ENCODE measurements around the gene TEX36.
"Not testable (repeated sequence)": the region's sequence is repeated elsewhere in the genome, so short reads cannot be mapped to it uniquely, and the experiment has no call there.

TEX36 gene

DNA sequence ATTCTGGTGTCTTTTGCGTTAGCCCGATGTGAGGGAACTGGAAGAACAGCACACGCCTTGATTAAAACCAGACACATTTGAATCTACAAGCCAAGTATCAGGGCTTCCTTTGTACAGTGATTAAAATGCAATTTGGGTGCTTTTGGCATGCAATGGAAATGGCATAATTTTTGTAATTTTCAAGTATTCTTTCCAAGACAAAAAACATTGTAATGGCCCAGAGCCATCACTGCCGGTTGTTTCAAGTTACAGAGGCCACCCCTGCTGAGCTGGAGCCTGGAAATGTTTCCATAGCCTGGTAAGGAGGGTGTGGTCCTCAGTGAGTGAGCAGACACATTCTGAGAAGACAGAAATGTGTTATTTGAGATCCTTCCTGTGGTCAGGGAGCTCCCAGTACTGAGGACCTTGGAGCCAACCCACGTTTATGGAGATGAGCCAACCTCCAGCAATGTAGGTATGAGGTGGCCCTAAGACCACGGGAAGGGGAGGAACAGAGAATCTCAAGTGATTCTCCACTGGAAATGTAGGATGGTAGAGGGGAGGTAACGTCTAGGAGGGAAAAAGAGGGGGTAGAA is 20.9 kb downstream of the TEX36 start:
- no peak for DNase-seq (ENCODE audit: insufficient read length, low spot score)
- TF ChIP-seq, protein P1, sequence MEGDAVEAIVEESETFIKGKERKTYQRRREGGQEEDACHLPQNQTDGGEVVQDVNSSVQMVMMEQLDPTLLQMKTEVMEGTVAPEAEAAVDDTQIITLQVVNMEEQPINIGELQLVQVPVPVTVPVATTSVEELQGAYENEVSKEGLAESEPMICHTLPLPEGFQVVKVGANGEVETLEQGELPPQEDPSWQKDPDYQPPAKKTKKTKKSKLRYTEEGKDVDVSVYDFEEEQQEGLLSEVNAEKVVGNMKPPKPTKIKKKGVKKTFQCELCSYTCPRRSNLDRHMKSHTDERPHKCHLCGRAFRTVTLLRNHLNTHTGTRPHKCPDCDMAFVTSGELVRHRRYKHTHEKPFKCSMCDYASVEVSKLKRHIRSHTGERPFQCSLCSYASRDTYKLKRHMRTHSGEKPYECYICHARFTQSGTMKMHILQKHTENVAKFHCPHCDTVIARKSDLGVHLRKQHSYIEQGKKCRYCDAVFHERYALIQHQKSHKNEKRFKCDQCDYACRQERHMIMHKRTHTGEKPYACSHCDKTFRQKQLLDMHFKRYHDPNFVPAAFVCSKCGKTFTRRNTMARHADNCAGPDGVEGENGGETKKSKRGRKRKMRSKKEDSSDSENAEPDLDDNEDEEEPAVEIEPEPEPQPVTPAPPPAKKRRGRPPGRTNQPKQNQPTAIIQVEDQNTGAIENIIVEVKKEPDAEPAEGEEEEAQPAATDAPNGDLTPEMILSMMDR (IDR thresholded peaks at IDR 0.05; ENCODE audit: insufficient read depth, missing control alignments) = no peak
- FAIRE-seq = no peak

GRCh38 chr10:125661431-125661940 is 21.5 kb downstream of the TEX36 start:
- TF ChIP-seq, protein P1 (IDR thresholded peaks at IDR 0.05; ENCODE audit: insufficient read depth, missing control alignments) = no peak
- DNase-seq (ENCODE audit: insufficient read length, low spot score) (no peak), FAIRE-seq (no peak)

GRCh38 chr10:125659071-125659470 is 23.9 kb downstream of the TEX36 start:
- TF ChIP-seq, protein P1 (IDR thresholded peaks at IDR 0.05; ENCODE audit: insufficient read depth, missing control alignments) = no peak
- DNase-seq (ENCODE audit: insufficient read length, low spot score) (no peak), FAIRE-seq (no peak)

DNA sequence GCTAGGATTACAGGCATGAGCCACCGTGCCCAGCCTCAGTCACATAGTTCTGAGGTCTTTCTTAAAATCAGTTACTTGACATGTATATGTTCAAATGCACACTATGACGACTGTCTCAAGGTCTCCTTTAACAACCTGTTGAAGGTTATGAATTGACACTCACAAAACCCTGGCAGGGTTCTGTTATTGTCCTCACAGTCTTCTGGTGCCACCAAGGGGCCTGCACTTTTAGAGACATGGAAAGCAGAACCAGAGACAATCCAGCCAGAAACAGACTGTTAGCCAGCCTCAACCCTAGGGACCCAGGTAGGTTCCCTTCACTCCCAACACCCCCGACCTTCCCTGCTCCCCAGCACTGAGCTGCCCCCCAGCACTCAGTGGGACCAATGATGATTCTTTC is 26.4 kb downstream of the TEX36 start:
- FAIRE-seq = no peak
- DNase-seq (ENCODE audit: insufficient read length, low spot score) = no peak
- TF ChIP-seq, protein P1 (IDR thresholded peaks at IDR 0.05; ENCODE audit: insufficient read depth, missing control alignments) = no peak

DNA sequence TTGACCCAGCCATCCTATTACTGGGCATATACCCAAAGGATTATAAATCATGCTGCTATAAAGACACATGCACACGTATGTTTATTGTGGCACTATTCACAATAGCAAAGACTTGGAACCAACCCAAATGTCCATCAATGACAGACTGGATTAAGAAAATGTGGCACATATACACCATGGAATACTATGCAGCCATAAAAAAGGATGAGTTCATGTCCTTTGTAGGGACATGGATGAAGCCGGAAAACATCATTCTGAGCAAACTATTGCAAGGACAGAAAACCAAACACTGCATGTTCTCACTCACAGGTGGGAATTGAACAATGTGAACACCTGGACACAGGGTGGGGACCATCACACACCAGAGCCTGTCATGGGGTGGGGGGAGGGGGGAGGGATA is 29.9 kb downstream of the TEX36 start:
- FAIRE-seq; DNase-seq (ENCODE audit: insufficient read length, low spot score): not testable (repeated sequence)

GRCh38 chr10:125646311-125646710 is 36.7 kb downstream of the TEX36 start:
- DNase-seq (ENCODE audit: insufficient read length, low spot score) (no peak), FAIRE-seq (no peak)
- TF ChIP-seq, protein P1 (IDR thresholded peaks at IDR 0.05; ENCODE audit: insufficient read depth, missing control alignments) = no peak

DNA sequence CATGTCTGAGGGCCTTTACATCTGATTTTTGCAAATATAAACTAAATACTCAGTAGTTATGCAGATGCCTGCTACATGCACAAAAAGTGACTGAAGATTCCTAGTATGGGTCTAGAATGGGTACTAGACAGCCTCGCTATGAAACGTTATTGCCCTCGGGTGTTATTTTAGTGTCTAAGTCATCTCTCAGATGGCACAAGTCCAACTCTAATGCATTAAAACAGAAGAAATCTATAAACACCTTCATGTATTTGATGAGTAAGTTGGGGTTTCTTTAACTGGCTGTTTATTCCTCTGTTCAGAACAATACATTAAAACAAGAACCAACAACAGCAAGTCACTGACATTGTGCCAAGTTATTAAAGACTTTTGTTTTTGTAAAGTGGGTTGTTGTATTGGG is 41.6 kb downstream of the TEX36 start:
- FAIRE-seq (no peak), DNase-seq (ENCODE audit: insufficient read length, low spot score) (no peak)
- TF ChIP-seq, protein P1 (IDR thresholded peaks at IDR 0.05; ENCODE audit: insufficient read depth, missing control alignments) = no peak

- no peak for FAIRE-seq
- TF ChIP-seq, protein P1 (IDR thresholded peaks at IDR 0.05; ENCODE audit: insufficient read depth, missing control alignments) = no peak
- DNase-seq (ENCODE audit: insufficient read length, low spot score) = no peak
These were observed 42.3 kb downstream of the TEX36 start for GRCh38 chr10:125640653-125641052.

All from D721Med (cell line).